Activated CD4-positive, CD25-positive, alpha-beta regulatory T cell (primary cell): ENCODE measurements around the gene ASIC1.

ENCODE experiments used
- DNase-seq, 4 experiments: peaks; one replicate each; lab custom pipeline; 2025; lab: John Stamatoyannopoulos, UW

The ASIC1 gene

GRCh38 chr12:50084775-50085614 is 27.6 kb downstream of the ASIC1 start, which contains the start of gene SMARCD1:
Gene SMARCD1 (plus strand): TSS chr12:50085342. CDS start chr12:50085370, 28 bp downstream.
- peak; percentile 67 to 76 (median 68) for DNase-seq

DNA sequence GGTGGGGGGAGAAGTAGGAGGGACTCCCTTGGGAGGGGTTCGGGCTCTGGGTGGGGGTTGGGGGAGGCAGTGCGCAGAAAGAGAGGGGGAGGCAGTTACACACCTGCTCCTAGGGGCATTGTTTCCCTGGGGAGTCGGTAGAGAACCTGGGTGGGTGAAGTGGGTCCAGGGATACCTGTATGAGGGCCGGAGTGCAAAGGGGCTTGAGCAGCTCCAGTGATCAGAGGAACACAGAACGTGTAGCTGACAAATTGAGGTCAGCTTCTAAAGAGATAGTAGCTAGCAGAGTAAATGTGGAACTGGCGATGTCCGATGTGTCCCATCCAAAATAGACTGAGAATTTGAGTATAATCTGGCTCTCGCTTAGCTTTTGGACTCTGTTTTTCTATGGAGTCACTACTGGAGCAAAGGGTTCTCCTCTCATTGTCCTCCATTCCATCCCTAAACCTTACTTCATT is 28.2 kb downstream of the ASIC1 start:
- no peak for DNase-seq

DNA sequence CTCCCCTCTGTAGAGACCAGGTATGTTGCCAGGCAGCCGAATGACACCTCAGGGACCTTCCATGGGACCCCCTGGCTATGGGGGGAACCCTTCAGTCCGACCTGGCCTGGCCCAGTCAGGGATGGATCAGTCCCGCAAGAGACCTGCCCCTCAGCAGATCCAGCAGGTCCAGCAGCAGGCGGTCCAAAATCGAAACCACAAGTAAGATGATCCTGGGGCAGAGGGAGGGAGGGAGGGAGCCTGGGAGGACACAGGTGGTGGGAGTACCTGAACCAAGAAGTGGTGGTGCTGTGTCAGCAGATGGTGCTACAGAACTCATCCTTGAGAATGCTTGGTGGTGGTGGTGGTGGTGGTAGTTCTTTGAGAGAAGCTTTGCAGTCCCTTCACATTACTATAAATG is 28.8 kb downstream of the ASIC1 start:
- DNase-seq: no peak

- DNase-seq: no peak
These were observed 29.8 kb downstream of the ASIC1 start for GRCh38 chr12:50087151-50087550.

DNA sequence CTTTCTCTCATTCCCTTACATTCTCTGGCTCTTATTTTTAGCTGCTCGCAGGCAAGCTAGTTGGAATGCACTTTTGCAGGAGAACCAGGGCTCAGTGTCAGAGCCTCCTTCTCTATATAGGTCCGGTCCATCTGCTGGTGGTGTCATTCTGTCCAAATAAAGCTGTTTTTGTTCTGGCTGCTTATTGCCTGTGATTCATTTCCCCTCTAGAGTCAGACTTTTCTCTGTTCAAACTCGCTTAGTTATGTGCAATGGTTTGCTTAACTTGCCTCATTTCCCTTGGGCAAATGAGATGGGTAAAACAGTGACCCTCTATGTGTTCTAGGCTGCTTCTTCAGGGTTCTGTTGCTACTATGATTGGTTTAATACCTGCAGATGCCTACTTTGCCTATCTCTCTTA is 30.6 kb downstream of the ASIC1 start:
- DNase-seq: no peak

DNA sequence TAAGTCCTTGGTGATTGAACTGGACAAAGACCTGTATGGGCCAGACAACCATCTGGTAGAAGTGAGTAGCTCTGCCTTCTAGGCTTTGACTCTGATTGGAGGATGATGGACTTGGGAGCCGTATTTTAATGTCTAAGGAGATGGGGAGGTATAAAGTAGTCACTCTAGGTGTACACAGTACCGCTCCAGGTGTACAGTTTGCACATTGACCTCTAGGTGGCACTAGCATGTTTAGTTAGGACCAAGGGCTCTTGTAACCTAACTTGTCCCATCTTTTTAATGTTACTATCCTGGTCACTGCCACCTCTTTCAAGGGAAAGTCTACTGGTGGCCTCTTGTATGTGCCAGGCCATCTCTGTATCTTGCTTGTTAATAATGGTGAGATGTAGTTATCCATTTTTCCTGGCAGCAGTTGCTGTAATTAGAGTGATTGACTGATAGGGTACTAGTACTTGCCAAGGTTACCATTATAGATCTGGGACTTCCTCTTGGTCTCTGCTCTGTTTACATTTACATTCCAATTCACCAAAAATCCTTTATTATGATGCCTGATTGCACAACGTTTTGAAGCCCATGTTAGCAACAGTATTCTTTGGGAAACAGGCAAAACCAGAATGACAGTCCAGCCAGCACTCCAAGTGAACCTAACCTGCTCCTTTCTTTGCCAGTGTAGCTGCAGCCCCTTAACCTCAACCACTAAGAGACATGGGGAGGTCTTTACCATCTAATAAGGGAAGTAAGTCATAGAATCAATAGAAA is 31.4 kb downstream of the ASIC1 start:
- DNase-seq: peak in 2 of 4 experiments; percentile 11 to 15

DNA sequence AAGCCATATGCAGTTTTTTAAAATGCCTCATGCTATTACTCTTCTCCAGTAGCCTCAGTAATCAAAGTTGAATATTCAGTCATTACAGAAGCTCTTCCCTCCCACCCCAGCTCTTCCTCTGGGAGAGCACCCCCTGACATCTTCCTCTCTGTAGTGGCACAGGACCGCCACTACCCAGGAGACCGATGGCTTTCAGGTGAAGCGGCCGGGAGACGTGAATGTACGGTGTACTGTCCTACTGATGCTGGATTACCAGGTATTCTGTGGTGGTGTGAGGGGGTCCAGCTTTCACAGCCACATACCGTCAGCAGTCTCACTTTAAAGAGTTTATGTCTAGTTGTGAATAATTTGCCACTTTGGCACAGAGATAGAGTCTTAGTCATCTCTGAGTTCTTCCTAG is 32.3 kb downstream of the ASIC1 start:
- DNase-seq: no peak

DNA sequence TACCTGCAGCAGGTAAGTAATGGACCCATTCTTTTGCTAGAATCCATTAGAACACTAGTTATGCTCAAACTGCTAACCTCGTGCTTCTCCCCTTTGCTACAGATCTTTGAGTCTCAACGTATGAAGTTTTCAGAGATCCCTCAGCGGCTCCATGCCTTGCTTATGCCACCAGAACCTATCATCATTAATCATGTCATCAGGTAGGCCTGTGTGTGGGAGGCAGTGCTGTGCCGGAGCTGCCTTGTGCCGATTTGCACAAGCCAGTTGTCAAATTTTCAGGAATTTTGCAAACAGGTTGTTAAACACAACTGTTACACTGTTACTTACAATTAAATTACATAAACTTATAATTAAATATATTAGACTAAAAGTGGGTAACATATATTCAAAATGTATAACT is 33.0 kb downstream of the ASIC1 start:
- DNase-seq: no peak

GRCh38 chr12:50097952-50098351 is 40.6 kb downstream of the ASIC1 start:
- DNase-seq: no peak

- no peak for DNase-seq
These were observed 42.1 kb downstream of the ASIC1 start for GRCh38 chr12:50099302-50100008.

GRCh38 chr12:50100561-50100960 is 43.2 kb downstream of the ASIC1 start:
- DNase-seq: no peak

DNA sequence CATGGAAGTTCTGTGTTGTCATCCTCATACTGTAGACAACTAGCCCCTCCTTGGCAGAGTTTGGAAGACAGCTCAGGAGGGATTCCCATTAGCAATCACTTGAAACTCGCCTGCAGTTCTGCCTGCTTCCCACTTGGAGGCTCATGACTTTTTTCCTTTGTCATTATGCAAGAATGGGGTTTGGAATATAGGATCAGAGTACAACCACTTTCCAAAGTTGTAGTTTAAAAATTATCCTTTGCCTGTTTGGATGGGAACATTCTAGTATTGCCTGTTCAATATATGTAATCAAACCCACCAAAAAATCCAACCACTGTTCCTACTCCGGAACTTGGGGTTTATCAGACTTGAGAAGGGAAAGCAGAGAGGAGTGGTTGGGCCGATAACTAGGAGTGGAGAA is 44.3 kb downstream of the ASIC1 start:
- no peak for DNase-seq

DNA sequence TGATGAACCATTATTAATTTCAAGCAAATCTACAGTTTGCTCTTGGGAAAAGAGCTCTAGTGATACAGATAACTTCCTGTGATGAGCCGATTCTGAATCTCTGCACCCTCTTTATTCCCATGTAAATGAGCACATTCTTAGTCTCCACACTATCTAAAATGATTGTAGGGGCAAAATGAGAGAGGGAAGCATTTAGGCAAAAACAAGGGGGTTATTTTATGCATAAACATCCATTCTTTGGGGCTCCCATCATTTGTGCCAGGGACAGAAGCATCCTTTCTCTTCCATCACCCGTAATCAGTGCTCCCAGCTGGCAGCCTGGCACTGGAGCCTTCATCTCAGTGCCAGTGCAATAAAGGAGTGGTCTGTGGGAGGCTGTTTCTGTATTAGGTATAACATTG is 44.7 kb downstream of the ASIC1 start:
- DNase-seq: no peak

DNA sequence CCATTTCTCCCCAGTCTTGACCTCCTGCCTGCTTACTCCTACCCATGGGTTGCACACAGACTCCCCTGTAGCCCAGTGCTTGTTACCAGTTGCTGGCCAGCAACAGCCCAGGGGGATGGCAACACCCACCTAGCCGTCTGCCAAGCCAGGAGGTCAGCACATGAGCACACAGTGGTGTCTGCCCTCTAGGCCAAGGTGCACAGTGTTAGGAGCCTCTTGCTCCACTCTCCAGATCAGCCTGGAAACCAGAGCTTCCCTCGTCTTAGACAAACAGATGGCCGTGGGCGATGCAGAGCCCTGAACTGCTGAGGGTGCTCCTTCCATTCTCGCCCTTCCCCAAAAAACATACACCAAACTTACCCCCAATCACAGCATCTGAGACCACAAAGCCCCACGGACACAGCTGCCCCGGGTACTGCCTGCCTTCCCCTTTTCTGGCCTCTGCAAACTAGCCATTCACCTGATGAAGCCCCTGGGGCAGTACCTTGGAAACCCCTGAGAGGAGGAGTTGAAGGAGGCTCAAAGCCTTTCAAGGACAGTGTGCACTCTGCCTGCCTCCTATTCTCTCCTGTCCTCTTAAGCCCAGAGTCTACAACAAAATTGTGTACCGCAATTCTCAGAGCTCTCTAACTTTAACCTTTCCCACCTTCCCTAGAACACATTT is 45.4 kb downstream of the ASIC1 start:
- DNase-seq: no peak

DNA sequence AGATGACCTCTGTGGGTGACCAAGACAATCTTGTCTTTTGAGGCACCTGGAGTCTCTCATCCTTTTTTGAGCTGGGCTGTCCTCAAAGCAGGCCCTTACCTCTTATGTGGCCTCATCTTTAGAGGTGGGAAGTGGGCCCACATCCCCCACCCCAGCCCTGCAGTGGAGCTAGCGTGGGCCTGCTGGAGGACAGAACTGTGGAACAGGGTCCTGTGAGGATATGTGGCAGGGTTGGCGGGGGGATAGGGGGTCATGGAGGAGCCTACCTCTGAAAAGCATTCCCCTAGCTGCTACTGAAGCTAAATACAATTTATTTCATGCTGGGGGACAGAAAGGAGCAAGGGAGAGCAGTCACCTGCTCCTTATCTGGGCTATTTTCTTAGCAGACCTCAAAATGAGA is 46.0 kb downstream of the ASIC1 start:
- no peak for DNase-seq

DNA sequence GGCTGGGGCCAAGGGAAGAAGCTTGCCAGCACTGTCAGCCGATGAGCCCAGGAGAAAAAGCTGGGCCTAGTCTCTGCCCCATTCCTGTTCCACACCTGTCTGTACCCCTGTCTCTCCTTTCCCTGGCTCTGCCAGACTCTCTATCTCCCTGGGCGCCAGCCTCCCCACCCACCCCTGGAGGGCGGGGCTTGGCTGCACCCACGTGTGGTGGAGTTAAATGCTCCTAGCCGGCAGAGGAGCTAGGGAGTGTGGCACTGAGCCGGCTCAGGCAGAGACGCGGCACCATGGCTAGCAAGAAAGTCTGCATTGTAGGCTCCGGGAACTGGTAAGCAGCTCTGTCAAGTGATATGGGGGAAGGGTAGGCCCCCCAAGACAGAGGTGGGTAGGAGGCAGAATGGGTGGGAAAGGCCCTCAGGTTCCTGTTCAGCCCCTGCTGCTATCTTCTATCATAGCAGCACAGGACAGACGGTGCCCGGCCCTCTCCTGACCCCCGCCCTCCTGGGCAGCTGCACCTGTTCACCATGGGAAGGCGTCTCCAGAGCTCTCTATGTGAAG is 46.4 kb downstream of the ASIC1 start, which contains the start of gene GPD1:
TSS of gene GPD1 (plus strand) at position 242 of the 555 bp plus-strand sequence. CDS start at position 285, 43 bp downstream.
- DNase-seq: no peak

DNA sequence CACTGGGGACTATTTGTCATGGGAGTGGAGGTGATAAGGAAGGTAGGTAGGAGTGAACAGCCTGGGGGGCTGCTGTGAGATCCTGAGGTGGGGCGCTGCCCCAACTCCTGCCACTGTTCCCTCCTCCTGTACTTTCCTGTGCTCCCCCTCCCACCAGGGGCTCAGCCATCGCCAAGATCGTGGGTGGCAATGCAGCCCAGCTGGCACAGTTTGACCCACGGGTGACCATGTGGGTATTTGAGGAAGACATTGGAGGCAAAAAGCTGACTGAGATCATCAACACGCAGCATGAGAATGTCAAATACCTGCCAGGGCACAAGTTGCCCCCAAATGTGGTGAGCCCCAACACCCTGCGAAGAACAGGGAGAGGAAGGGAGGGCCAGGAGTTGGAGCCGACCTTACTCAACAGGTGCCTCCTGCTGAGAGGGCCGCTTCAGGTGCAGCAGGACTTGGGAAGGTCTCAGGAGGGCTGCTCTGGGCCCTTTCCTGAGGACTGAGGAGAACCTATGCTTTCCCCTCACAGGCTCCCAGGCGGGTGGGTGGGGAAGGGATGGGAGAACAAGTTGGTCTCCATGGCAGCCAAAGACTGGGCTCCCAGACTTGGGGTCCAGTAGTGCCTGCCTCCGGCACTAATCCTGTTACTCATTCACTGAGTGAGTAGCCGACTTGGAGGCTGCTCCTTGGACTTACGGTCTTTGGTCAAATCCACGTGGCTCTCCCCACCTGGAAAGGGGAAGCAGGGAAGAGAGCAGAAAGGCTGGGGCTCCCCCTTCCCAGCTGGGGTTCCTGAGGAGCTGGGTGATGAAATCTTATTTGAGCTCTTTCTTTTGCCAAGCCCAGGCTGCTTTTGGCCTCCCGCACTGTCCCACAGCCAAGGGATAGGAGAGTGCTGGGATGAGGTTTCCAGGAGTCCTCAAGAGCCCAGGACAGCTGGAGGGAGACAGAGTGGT is 47.3 kb downstream of the ASIC1 start:
- DNase-seq: no peak

- no peak for DNase-seq
These were observed 48.6 kb downstream of the ASIC1 start for GRCh38 chr12:50105913-50106450.

DNA sequence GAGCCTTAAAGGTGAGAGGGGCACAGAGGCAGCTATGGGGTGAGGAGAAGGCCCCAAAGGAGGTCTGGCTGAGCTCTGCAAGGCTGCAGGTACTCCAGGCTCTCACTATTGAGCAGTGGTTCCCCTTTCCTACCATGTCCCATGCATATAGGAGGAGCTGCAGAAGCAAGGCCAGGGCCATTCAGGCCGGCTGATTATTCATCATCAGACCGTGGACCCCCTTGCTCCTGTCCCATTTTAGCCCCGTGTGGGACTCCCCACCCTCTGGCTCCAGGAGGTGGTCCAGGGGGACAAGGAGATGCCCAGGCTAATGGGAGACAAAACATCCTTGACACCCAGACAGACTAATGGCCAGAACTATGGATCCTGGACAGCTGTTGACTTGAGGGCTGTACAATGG is 49.5 kb downstream of the ASIC1 start:
- DNase-seq: no peak
